Type B pancreatic cell (in vitro differentiated cells): Measurements from ENCODE around the gene LARGE2. TPM values are rescaled to one million over a fixed set of nuclear protein-coding genes. Genes with fewer than 3 reads are reported as not detected.

Experiments used
- DNase-seq: peaks from one replicate; pipeline ENCODE4 v3.0.0; 2021; ENCODE audit warnings: mixed read lengths; ENCODE audit not compliant: unreplicated experiment; ENCODE audit errors: extremely low spot score
- H3K27ac Mint-ChIP-seq: 2 replicates; pipeline ENCODE4 v1.8.0; 2021; ENCODE audit warnings: mild to moderate bottlenecking, mixed read lengths
- H3K27me3 Mint-ChIP-seq: 2 replicates; pipeline ENCODE4 v1.8.0; 2021; ENCODE audit warnings: mixed read lengths
- H3K36me3 Mint-ChIP-seq: 2 replicates; pipeline ENCODE4 v1.8.0; 2021; ENCODE audit warnings: mixed read lengths
- H3K4me1 Mint-ChIP-seq: one replicate; pipeline ENCODE4 v1.8.0; 2021; ENCODE audit warnings: mixed read lengths; ENCODE audit not compliant: unreplicated experiment
- H3K4me3 Mint-ChIP-seq: 2 replicates; pipeline ENCODE4 v1.8.0; 2021; ENCODE audit warnings: mild to moderate bottlenecking, mixed read lengths
- H3K9me3 Mint-ChIP-seq: 2 replicates; pipeline ENCODE4 v1.8.0; 2021; ENCODE audit warnings: mixed read lengths
- CTCF ChIP-seq: fragments of 200-600 bp; sonication (generic); conservative IDR thresholded peaks from 2 replicates; pipeline ENCODE4 v1.5.0; 2021; ENCODE audit warnings: antibody characterized with exemption, mild to moderate bottlenecking
- total RNA-seq: library from RNA; stranded (reverse); gene quantifications from 2 replicates; pipeline ENCODE4 v1.2.1, GENCODE V29; 2021; ENCODE audit warnings: low replicate concordance

Gene LARGE2
- total RNA-seq, 1 donor from 2014 or later: 12.4 TPM

- TF ChIP-seq CTCF: no peak
- Mint-ChIP-seq H3K4me1 (no peaks in the 10 kb centered on the region), H3K36me3 (peaks cover 9% of the 10 kb centered on the region), H3K27me3 (no peaks in the 10 kb centered on the region), H3K9me3 (no peaks in the 10 kb centered on the region), H3K27ac (no peak overlapping the region), H3K4me3 (no peak overlapping the region)
- no peak for DNase-seq
Observed at GRCh38 chr11:45967506-45967905, 45.0 kb downstream of the LARGE2 start.

- H3K4me3 Mint-ChIP-seq: no peak overlapping the region
- H3K4me1 Mint-ChIP-seq: no peaks in the 10 kb centered on the region
- DNase-seq: no peak
- peak overlapping the region; percentile 28 for H3K27ac Mint-ChIP-seq
- no peaks in the 10 kb centered on the region for H3K9me3 Mint-ChIP-seq
- H3K36me3 Mint-ChIP-seq: peaks cover 9% of the 10 kb centered on the region
- no peaks in the 10 kb centered on the region for H3K27me3 Mint-ChIP-seq
- TF ChIP-seq CTCF: no peak
Observed at GRCh38 chr11:45968901-45969300, 46.4 kb downstream of the LARGE2 start.

GRCh38 chr11:45973601-45974000 is 51.1 kb downstream of the LARGE2 start:
- no peak overlapping the region for H3K27ac Mint-ChIP-seq
- no peaks in the 10 kb centered on the region for H3K27me3 Mint-ChIP-seq
- no peaks in the 10 kb centered on the region for H3K4me1 Mint-ChIP-seq
- no peak for TF ChIP-seq CTCF
- H3K36me3 Mint-ChIP-seq: peaks cover 13% of the 10 kb centered on the region
- H3K4me3 Mint-ChIP-seq: no peak overlapping the region
- DNase-seq: no peak
- no peaks in the 10 kb centered on the region for H3K9me3 Mint-ChIP-seq

- DNase-seq: no peak
- Mint-ChIP-seq H3K27ac (no peak overlapping the region), H3K9me3 (no peaks in the 10 kb centered on the region), H3K27me3 (no peaks in the 10 kb centered on the region), H3K36me3 (peaks cover 16% of the 10 kb centered on the region), H3K4me1 (no peaks in the 10 kb centered on the region), H3K4me3 (no peak overlapping the region)
- TF ChIP-seq CTCF: no peak
Observed at GRCh38 chr11:45974806-45975205, 52.4 kb downstream of the LARGE2 start.

Other genes with a start within 250 kb of the LARGE2 start
- gene SLC35C1, start 117.5 kb upstream of the LARGE2 start, total RNA-seq: 19.5 and 26.0 TPM in 2 replicates
- 27.7 and 37.0 TPM in 2 replicates for gene CRY2, start 75.2 kb upstream of the LARGE2 start, total RNA-seq
- 23.7 and 24.4 TPM in 2 replicates for gene MAPK8IP1, start 37.0 kb upstream of the LARGE2 start, total RNA-seq
- 0.90 and 1.4 TPM in 2 replicates for gene FREY1, start 15.4 kb upstream of the LARGE2 start, total RNA-seq
- 21.7 and 26.7 TPM in 2 replicates for gene PEX16, start 4.8 kb upstream of the LARGE2 start, total RNA-seq
- 62.4 TPM in 2 replicates for gene PHF21A, start 198.8 kb downstream of the LARGE2 start, total RNA-seq